ENCODE measurements around the gene NPTN.

NPTN gene

DNA sequence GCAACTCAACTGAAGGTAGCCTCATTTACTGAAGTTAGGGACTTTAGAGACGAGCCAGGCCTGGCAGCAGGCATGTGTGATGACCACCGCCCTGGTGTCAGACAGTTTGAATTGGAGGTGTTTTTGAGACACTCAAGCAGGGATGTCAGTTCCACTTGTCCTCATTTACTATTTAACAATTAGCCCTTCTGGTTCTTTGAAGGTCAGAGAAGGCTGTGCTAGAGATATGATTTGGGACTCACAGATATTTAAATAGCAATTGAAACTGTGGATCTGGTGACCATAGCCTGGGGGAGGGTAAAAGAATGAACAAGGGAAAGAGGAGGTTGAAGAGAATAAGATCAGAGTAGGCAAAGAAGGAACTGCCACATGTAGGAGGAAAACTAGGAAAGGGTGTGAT lies 115.6 kb downstream of the NPTN start:
- no peak for DNase-seq

DNA sequence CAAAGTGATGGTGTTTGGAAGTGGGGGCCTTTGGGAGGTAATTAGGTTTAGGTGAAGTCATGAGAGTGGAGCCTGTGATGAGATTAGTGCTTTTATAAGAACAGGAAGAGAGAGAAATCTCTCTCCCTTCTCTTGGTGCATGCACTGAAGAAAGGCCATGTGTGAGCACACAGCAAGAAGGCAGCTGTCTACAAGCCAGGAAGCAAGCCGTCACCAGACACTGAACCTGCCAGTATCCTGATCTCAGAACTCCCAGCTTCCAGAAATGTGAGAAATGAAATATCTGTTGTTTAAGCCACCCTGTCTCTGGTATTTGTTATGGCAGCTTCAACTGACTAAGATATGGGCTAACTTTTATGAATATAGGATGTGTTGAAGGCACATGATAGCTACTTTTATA lies 117.7 kb downstream of the NPTN start:
- DNase-seq: no peak
